IMR-90 (cell line): ENCODE measurements around the gene COL25A1. TPM values are rescaled to one million over a fixed set of nuclear protein-coding genes. Genes with fewer than 3 reads are reported as not detected.

Source experiments
- ATAC-seq: fragments of 200-7000 bp; cut with Tn5 transposase; 2 replicates; pipeline ENCODE4 v1.9.1; 2020; ENCODE audit warnings: low read depth, mild to moderate bottlenecking, moderate library complexity
- BruUV-seq: library from RNA; stranded (reverse); fragments of 400-500 nt; replicated peaks from 2 replicates; lab custom pipeline; 2021; lab: Mats Ljungman, UMichigan
- CTCF ChIA-PET: fragments of 300-600 bp; formaldehyde crosslinking; extraction: SDS; loops from one replicate; lab custom pipeline; 2021; ENCODE audit warnings: antibody characterized with exemption; lab: Yijun Ruan, JAX
- POLR2A ChIA-PET: fragments of 300-600 bp; sonication (Branson Sonifier 250); formaldehyde crosslinking; loops from one replicate; lab custom pipeline; 2022; ENCODE audit warnings: antibody characterized with exemption; ENCODE audit not compliant: unreplicated experiment; lab: Charles Lee
- DNase-seq: peaks from one replicate; pipeline ENCODE4 v3.0.0; 2013
- H2AFZ ChIP-seq: replicated peaks from 2 replicates; pipeline ENCODE3; 2013; ENCODE audit warnings: low read length, mild to moderate bottlenecking; ENCODE audit not compliant: poor library complexity
- H2AK5ac ChIP-seq: 2 replicates; pipeline ENCODE4 v1.6.1; 2013; ENCODE audit warnings: low read depth, low read length, inconsistent platforms
- H2AK9ac ChIP-seq: replicated peaks from 2 replicates; pipeline ENCODE3; 2013; ENCODE audit warnings: mild to moderate bottlenecking, low read depth, low read length, moderate library complexity; ENCODE audit not compliant: poor library complexity
- H2BK120ac ChIP-seq: 2 replicates; pipeline ENCODE4 v1.6.1; 2013; ENCODE audit warnings: low read depth, low read length, inconsistent platforms
- H2BK15ac ChIP-seq: 3 replicates; pipeline ENCODE4 v1.6.1; 2013; ENCODE audit warnings: low read depth, low read length, inconsistent platforms
- H2BK20ac ChIP-seq: 2 replicates; pipeline ENCODE4 v1.6.1; 2013; ENCODE audit warnings: low read depth, mild to moderate bottlenecking, inconsistent platforms, low read length, moderate library complexity
- H2BK5ac ChIP-seq: 2 replicates; pipeline ENCODE4 v1.6.1; 2013; ENCODE audit warnings: mild to moderate bottlenecking, low read depth, low read length, inconsistent platforms; ENCODE audit not compliant: poor library complexity, severe bottlenecking
- H3K14ac ChIP-seq: replicated peaks from 2 replicates; pipeline ENCODE4 v1.6.1; 2013; ENCODE audit warnings: low read depth, low read length, inconsistent platforms
- H3K18ac ChIP-seq: 2 replicates; pipeline ENCODE4 v1.6.1; 2013; ENCODE audit warnings: low read depth, low read length, control low read depth
- H3K23ac ChIP-seq: 2 replicates; pipeline ENCODE4 v1.6.1; 2013; ENCODE audit warnings: low read depth, low read length, inconsistent platforms
- H3K27ac ChIP-seq: 2 replicates; pipeline ENCODE4 v1.5.1; 2013; ENCODE audit warnings: mild to moderate bottlenecking, control low read depth, low read length; ENCODE audit not compliant: insufficient read depth
- H3K27me3 ChIP-seq: 2 replicates; pipeline ENCODE4 v1.6.1; 2013; ENCODE audit warnings: low read length; ENCODE audit not compliant: control insufficient read depth, insufficient read depth
- H3K36me3 ChIP-seq: 2 replicates; pipeline ENCODE4 v1.6.1; 2013; ENCODE audit warnings: low read length, mixed read lengths; ENCODE audit not compliant: control insufficient read depth, insufficient read depth
- H3K4ac ChIP-seq: 2 replicates; pipeline ENCODE4 v1.6.1; 2013; ENCODE audit warnings: low read depth, low read length, inconsistent platforms
- H3K4me1 ChIP-seq: 2 replicates; pipeline ENCODE4 v1.6.1; 2013; ENCODE audit warnings: low read length, mixed read lengths; ENCODE audit not compliant: control insufficient read depth, insufficient read depth
- H3K4me2 ChIP-seq: 2 replicates; pipeline ENCODE4 v1.6.1; 2013; ENCODE audit warnings: low read depth, mild to moderate bottlenecking, control low read depth, low read length, moderate library complexity
- H3K4me3 ChIP-seq: 2 replicates; pipeline ENCODE4 v1.5.1; 2013; ENCODE audit warnings: low read depth, mild to moderate bottlenecking, control low read depth, low read length, moderate library complexity; ENCODE audit not compliant: insufficient read depth
- H3K56ac ChIP-seq: 2 replicates; pipeline ENCODE4 v1.6.1; 2013; ENCODE audit warnings: low read length, inconsistent platforms; ENCODE audit not compliant: insufficient read depth; ENCODE audit errors: extremely low read depth
- H3K79me1 ChIP-seq, 2 experiments: 2 replicates each; pipeline ENCODE4 v1.6.1; 2013; ENCODE audit warnings: low read length in 2 of 2, inconsistent platforms in 1 of 2, low read depth in 1 of 2
- H3K9ac ChIP-seq: 2 replicates; pipeline ENCODE4 v1.6.1; 2013; ENCODE audit warnings: low read depth, low read length, control low read depth
- H3K9me1 ChIP-seq: 2 replicates; pipeline ENCODE4 v1.6.1; 2013; ENCODE audit warnings: low read length, inconsistent platforms; ENCODE audit not compliant: insufficient read depth
- H3K9me3 ChIP-seq: 2 replicates; pipeline ENCODE4 v1.6.1; 2013; ENCODE audit warnings: low read length; ENCODE audit not compliant: control insufficient read depth, insufficient read depth
- H4K20me1 ChIP-seq: 2 replicates; pipeline ENCODE4 v1.6.1; 2013; ENCODE audit warnings: low read length, inconsistent platforms; ENCODE audit not compliant: insufficient read depth
- H4K5ac ChIP-seq: 2 replicates; pipeline ENCODE4 v1.6.1; 2013; ENCODE audit warnings: mild to moderate bottlenecking, low read depth, low read length, control low read depth
- H4K8ac ChIP-seq, 2 experiments: 2 replicates each; pipeline ENCODE4 v1.6.1; 2013; ENCODE audit warnings: low read depth in 2 of 2, low read length in 2 of 2, control low read depth in 1 of 2, inconsistent platforms in 1 of 2
- H4K91ac ChIP-seq: 2 replicates; pipeline ENCODE4 v1.6.1; 2013; ENCODE audit warnings: low read depth, low read length, inconsistent platforms; ENCODE audit not compliant: insufficient read depth
- CHD1 ChIP-seq: IDR thresholded peaks from 2 replicates; pipeline ENCODE4 v1.6.1; 2012; ENCODE audit warnings: low read depth, low read length, improper control_type of control experiment
- ELK1 ChIP-seq: fragments of 150-350 bp; IDR thresholded peaks from 2 replicates; pipeline ENCODE4 v1.6.1; 2016; ENCODE audit warnings: low read depth, mild to moderate bottlenecking, low read length, moderate library complexity, borderline replicate concordance
- MXI1 ChIP-seq: IDR thresholded peaks from 2 replicates; pipeline ENCODE4 v1.6.1; 2012; ENCODE audit warnings: low read depth, mild to moderate bottlenecking, low read length, moderate library complexity, borderline replicate concordance
- POLR2A ChIP-seq: IDR thresholded peaks from 2 replicates; pipeline ENCODE4 v1.6.1; 2012; ENCODE audit warnings: mild to moderate bottlenecking, low read depth, low read length
- RCOR1 ChIP-seq: IDR thresholded peaks from 2 replicates; pipeline ENCODE4 v1.6.1; 2012; ENCODE audit warnings: mild to moderate bottlenecking, low read length, improper control_type of control experiment; ENCODE audit not compliant: insufficient replicate concordance
- RFX5 ChIP-seq: IDR thresholded peaks from 2 replicates; pipeline ENCODE4 v1.8.0; 2012; ENCODE audit warnings: low read depth, mild to moderate bottlenecking, low read length, moderate library complexity
- SMC3 ChIP-seq: fragments of 150-350 bp; IDR thresholded peaks from 2 replicates; pipeline ENCODE4 v1.6.1; 2016; ENCODE audit warnings: low read depth, mild to moderate bottlenecking, antibody characterized with exemption, low read length, moderate library complexity
- WGBS, 2 experiments: methylation state at CpG; one replicate each; pipeline versions ENCODE4 v1.1.5 to v1.1.7; 2013; ENCODE audit warnings: missing lambda C conversion rate in 2 of 2; ENCODE audit not compliant: insufficient read length in 1 of 2; ENCODE audit errors: extremely low coverage in 2 of 2; 5-methylcytosine and 5-hydroxymethylcytosine counted together
- dilution Hi-C: fragments of 300-500 bp; cut with HindIII; formaldehyde crosslinking; loops from one replicate; pipeline ENCODE4 v1.14.3; 2018; ENCODE audit warnings: low sequenced_read_pairs; ENCODE audit not compliant: unreplicated experiment
- in situ Hi-C: fragments of 300-500 bp; cut with MboI; formaldehyde crosslinking; loops from 3 replicates; pipeline ENCODE4 v1.14.3; 2019; ENCODE audit warnings: low sequenced_read_pairs, inconsistent platforms, mixed read lengths
- intact Hi-C: fragments of 100-400 bp; cut with micrococcal nuclease; formaldehyde crosslinking; loops from 2 replicates; pipeline ENCODE4 v1.10.0; 2022
- polyA plus RNA-seq, 3 experiments: library from polyadenylated mRNA; depleted of rRNA; stranded (reverse); fragments of >200 nt; gene quantifications; 2 replicates each; pipeline ENCODE4 v1.2.3, GENCODE V29; 2012; ENCODE audit warnings: low replicate concordance in 1 of 3
- total RNA-seq: library from RNA; depleted of rRNA; stranded (reverse); fragments of >200 nt; gene quantifications from 2 replicates; pipeline ENCODE4 v1.2.3, GENCODE V29; 2012

The COL25A1 gene
- total and polyA plus RNA-seq, 2 of the 4 experiments (the other 2 are of a cell fraction), result under 0.01 to 0.05 TPM

GRCh38 chr4:108900018-108900580 is 402.4 kb downstream of the COL25A1 start:
- no peak overlapping the region for H2AK9ac ChIP-seq
- H3K4me2 ChIP-seq, result no peak overlapping the region
- no peak overlapping the region for H3K56ac ChIP-seq
- H3K9me1 ChIP-seq, result no peaks in the 10 kb centered on the region; the same call in 1 of the 2 replicates
- H2AK5ac ChIP-seq, result no peak overlapping the region
- no peak overlapping the region for H3K4me3 ChIP-seq
- no peak overlapping the region for H2BK120ac ChIP-seq
- no peak overlapping the region for H4K91ac ChIP-seq
- H3K36me3 ChIP-seq, result no peaks in the 10 kb centered on the region
- intact Hi-C loops, result no loop called here
- H3K79me1 ChIP-seq, result no peaks in the 10 kb centered on the region
- H2BK15ac ChIP-seq, result no peak overlapping the region
- ChIA-PET CTCF (no interaction called here), POLR2A (no interaction called here)
- no peak overlapping the region for H2BK5ac ChIP-seq
- H3K18ac ChIP-seq, result no peak overlapping the region
- H4K20me1 ChIP-seq, result no peaks in the 10 kb centered on the region
- 0 out of 2 replicates have a peak, but pooled peaks cover 1% of the 10 kb centered on the region for H3K4me1 ChIP-seq
- DNase-seq, result no peak
- in situ Hi-C loops, result no loop called here
- no peak overlapping the region for H2AFZ ChIP-seq
- TF ChIP-seq RCOR1 (no peak), RFX5 (no peak), SMC3 (no peak), ELK1 (no peak), POLR2A (no peak), CHD1 (no peak), MXI1 (no peak)
- dilution Hi-C loops, result no loop called here
- H3K27ac ChIP-seq, result no peak overlapping the region
- no peak overlapping the region for H2BK20ac ChIP-seq
- H3K14ac ChIP-seq, result no peak overlapping the region
- BruUV-seq, result no TSS peak
- no peak for ATAC-seq
- no peak overlapping the region for H3K23ac ChIP-seq
- no peaks in the 10 kb centered on the region for H3K9me3 ChIP-seq
- H4K5ac ChIP-seq, result no peak overlapping the region
- H3K27me3 ChIP-seq, result no peaks in the 10 kb centered on the region
- no peak overlapping the region for H4K8ac ChIP-seq
- no peak overlapping the region; the same call in 1 of the 2 replicates for H3K4ac ChIP-seq
- no peak overlapping the region for H3K9ac ChIP-seq
- WGBS, 2 experiments, result no CpG with 5 or more reads among the region's 3 CpGs
